Left ventricle myocardium superior (tissue), 1 donor: ENCODE measurements around the gene PLEKHJ1. TPM values are rescaled to one million over a fixed set of nuclear protein-coding genes. Genes with fewer than 3 reads are reported as not detected.

Source experiments
- ATAC-seq: fragments of 200-7000 bp; cut with Tn5 transposase; one replicate; pipeline ENCODE4 v1.9.1; 2020; ENCODE audit warnings: mild to moderate bottlenecking, moderate library complexity
- DNase-seq: peaks from one replicate; pipeline ENCODE4 v3.0.0-alpha.2; 2020
- intact Hi-C: fragments of 100-400 bp; cut with micrococcal nuclease; formaldehyde crosslinking; loops from one replicate; pipeline ENCODE4 v1.11.0; 2022
- total RNA-seq: library from RNA; stranded (reverse); fragmentation: NEBNext Ultra II Directional; extraction: Animal tissue kit (Norgen Biotek cat#: 25700); gene quantifications from one replicate; pipeline ENCODE4 v1.2.1, GENCODE V29; 2021
- donor health status: DM: no; HTN: yes; CAD: no; lungs with severe emphysema.

Gene PLEKHJ1
- total RNA-seq, 1 donor from 2014 or later: 60.7 TPM

DNA sequence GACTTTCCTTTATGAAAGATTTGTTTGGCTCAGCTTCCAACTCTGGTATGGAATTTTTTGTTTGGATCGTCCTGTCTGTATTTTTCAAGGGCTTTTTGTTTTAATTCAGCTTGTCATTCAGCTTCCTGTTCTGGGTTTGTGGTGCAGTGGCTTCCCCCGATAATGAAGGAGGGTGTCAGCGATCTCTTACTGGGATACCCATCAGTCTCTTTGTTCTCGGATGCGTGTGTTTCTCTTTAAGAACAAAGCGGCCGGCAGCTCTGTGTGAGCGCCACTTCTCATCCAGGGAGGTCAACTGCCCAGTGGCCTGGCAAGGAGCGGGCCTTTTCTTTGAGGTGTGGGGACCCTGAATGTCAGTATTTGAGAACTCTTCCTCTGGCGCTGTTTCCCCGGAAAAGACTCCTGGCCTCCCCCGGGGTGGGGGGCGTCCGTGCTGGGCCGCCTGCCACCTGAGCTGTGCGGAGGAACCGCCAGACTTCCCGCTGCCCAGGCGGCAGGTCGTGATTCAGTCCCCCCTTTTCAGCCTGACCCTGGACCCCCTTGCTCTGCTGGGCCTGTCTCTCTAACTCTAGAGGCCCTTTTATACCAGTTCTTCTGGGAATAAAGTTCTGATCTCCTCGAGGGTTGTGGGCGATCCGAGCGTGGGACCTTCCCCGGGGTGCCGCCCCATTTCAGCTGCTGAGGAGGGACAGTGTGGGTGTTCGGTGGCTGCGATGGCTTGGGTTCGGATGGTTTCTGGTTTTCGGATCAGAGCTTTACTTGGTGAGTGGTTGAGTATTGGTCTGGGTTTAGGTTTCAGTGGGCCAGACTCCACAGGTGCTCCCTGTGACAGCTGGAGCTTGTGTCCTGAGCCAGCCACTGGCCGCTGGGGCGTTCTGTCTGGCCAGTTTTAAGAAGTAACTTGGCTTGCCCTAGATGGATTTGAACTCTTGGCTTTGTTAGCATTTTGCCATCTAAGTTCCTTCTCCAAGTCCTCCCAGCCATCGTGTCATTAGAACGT is 3.9 kb upstream of the PLEKHJ1 start:
- intact Hi-C loops: no loop called here
- DNase-seq (no peak), ATAC-seq (no peak)

DNA sequence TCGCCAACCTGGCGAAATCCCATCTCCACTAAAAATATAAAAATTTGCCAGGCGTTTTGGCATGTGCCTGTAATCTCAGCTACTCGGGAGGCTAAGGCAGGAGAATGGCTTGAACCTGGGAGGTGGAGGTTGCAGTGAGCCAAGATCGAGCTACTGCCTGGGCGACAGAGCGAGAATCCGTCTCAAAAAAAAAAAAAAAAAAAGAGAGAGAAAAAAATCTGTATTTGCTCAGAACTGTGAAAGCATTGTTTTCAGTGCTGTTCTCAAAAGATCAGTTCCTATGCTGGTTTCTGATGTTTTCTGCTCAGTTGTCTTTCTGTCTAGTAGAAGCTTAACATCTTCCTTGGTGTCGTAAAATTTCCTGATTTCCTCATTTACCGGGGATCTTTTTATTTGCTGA is 3.0 kb upstream of the PLEKHJ1 start:
- DNase-seq (no peak), ATAC-seq (no peak)
- intact Hi-C loops: no loop called here

DNA sequence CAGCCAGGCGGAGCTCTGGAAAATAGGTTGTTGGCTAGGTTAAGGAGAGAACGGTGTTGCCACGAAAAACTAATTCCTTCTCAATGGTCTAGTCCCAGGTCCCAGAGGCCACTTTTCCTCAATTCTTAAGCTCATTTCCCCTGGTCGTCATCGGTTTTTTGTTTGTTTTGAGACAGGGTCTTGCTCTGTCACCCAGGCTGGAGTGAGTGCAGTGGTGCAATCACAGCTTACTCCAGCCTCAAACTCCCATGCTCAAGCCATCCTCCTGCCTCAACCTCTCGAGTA is 1.7 kb upstream of the PLEKHJ1 start:
- ATAC-seq (no peak), DNase-seq (no peak)
- intact Hi-C loops: no loop called here

DNA sequence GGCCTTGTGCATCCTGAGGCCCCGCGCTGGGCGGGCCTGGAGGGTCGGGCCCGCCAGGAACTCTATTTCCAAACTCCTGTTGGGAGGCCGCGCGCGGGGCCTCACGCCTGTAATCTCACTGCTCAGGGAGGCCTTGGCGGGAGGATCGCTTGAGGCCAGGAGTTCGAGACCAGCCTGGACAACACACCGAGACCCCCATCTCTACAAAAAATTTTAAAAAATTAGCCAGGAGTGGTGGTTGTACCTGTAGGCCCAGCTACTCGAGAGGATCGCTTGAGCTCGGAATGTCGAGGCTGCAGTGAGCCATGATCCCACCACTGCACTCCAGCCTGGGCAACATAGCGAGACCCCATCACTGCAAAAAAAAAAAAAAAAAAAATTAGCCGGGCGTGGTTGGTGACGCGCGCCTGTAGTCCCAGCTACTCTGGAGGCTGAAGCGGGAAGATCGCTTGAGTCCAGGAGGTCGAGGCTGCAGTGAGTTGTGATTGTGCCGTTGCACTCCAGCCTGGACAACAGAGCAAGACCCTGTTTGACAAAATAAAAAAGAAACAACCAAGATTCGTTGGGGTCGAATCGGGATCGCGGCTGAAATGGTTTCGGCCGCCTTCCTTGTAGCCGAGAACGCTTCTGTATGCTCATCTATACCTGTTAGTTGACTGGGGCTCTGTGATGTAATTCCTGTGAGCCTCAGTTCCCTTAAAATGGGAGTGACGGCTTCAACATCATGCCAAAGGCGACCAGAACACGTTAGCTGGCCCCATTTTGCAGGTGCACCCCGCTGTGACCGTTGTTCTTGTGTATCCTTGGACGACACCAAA is 1.1 kb upstream of the PLEKHJ1 start:
- ATAC-seq (no peak), DNase-seq (no peak)
- intact Hi-C loops: no loop called here

DNA sequence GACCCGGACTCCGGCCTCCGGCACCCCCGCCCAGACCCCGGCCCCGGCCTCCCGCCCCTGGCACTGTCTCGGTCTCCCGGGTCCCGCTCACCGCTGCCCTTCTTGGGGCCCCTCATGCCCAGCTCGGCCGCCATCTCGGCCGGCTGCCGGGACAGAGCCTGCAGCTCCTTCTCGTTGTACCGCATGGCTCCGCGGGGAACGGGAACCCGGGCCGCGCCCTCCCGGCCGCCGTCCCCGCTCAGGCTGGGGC is 140 bp downstream of the PLEKHJ1 start:
- intact Hi-C loops: no loop called here
- DNase-seq (no peak), ATAC-seq (no peak)

DNA sequence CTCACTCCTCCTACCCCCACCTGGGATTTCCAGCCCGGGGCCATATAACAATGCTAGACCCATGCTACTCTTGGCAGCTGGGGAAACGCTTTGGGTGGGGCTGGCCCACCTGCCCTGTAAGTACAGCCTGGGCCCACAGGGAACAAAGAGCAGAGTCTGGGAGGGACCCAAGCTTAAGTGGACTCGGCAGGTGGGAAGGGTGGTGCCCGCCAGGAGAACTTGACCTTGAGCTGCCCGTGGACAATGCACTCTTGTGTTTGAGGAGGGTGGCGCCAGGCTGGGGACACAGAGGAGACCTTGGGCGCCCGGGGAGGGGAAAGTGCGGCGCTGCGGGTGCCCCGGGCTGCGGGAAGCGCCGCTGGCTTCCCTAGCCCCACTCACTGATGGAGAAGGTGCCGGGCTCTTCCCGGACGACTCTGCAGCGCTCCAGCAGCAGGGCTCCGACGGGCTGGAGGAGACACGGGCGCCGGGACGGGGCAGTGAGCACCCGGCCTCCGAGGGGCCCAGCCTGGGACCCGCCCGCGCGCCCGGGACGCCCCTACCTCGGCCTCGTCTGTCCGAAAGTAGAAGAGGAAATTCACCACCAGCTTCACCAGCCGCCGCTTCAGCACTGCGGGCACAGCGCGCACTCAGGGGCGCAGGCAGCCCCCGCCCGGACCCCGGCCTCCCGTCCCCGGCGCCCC is 607 bp downstream of the PLEKHJ1 start:
- DNase-seq (peak; percentile 65), ATAC-seq (peak; percentile 19)
- intact Hi-C loops: no loop called here

DNA sequence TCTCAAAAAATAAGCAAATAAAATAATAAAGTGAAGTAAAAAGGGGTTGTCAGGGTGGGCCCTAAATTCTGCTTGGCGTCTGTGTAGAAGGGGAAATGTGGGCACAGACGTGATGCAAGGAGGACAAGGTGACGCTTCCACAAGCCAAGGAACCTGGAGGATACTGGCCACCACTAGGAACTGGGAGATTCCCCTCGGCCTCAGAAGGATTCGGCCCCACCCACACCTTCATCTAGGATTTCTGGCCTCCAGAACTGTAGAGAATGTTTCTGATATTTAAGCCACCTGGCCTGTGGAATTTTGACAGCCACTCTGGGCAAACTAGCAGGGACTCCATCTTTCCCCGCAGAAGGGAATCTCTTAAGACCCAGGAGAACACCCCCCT is 1.1 kb downstream of the PLEKHJ1 start:
- ATAC-seq (no peak), DNase-seq (no peak)
- intact Hi-C loops: no loop called here

DNA sequence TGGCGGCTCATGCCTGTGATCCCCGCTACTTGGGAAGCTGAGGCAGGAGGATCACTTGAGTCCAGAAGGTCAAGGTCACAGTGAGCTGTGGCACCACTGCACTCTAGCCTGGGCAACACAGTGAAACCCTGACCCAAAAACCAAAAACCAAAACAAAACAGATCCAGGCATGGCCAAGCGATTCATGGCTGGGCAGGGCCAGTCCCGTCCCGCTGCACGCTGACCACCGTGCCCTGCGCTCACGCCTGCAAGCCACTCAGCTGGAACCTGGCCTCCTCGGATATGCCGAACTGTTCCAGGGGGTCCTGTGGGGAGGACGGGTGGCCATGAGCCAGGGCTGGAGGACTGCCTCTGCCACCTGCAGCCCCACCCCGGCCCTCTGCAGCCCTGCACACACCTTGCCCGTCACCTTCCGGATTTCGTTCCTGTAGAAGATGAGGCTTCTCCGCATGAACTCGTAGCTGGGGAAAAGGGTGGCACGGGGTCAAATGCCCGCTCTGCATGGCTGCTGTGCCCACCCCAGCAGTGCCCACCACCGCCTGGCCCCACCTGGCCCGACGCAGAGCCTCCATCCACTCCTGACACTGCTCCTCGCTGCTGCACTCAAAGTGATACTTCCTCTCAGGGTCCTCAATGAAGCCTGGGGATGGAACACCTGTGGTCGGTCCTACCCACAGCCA is 2.4 kb downstream of the PLEKHJ1 start:
- intact Hi-C loops: no loop called here
- DNase-seq: no peak
- ATAC-seq: no peak

DNA sequence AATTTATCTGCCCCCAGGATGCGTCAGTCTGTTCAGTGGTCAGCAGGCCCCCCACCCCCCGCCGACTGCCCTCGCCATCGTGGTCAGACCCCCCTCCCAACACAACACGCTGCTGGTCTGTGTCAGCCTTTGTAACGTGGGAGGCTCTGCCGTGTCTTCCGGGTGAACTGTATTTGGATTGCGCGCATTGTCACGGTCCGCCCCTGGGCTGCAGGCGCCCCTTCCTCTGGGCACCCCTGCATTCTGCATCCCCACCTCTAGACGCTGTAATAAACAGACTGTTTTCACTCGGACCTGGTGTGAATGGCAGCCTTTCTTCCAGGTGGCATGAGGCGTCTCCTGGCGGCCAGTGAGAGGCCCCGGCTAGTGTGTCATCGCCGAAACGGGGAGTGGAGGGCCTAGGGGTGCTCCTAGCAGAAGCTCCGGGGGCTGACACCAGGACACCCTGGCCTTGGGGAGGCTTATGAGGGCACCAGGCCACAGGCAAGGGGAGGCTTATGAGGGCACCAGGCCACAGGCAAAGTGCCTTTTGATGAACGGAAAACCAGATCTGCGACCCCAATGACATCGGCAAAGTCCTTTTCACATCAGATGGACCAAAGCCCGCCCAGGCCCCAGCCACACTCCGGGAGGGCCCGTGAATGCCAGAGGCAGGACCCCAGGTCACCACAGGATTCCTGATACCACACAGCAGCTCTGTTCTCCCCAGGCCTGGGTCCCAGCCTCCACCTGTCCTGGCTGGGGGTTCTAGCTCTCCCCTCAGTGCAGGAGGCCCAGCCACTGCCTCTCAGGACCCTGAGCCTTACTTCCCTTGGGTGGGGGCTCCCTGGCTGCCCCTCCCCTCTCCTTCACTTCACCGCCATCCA is 3.6 kb downstream of the PLEKHJ1 start:
- ATAC-seq (no peak), DNase-seq (no peak)
- intact Hi-C loops: no loop called here

DNA sequence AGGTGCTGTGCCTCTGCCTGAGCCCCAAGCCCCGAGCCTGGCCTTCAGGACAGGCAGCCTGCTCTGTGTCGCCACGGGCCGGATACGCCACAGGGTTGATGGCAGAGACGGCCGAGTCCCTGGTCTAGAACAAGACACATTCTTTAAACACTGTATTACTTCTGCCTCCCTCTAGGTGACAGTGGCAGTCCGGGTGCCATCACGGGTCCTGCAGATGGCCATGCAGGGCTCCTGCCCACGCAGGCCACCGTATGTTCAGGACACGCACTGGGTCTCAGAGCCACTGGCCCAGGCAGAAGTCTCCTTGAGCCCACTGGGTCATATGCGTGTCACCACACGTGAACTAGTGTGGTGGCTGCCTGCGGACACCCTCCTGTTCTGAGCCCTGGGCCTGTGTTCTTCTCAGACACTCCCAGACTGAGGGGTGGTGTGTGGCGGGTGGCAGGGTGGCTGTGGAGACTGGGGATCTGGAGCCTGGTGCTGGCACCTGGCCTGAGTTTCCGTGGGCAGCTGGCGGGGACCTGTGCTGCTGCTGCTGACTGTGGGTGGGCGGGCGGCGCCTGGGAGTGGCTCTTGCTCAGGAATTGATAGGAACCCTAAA is 4.4 kb downstream of the PLEKHJ1 start:
- intact Hi-C loops: no loop called here
- no peak for DNase-seq
- ATAC-seq: no peak

DNA sequence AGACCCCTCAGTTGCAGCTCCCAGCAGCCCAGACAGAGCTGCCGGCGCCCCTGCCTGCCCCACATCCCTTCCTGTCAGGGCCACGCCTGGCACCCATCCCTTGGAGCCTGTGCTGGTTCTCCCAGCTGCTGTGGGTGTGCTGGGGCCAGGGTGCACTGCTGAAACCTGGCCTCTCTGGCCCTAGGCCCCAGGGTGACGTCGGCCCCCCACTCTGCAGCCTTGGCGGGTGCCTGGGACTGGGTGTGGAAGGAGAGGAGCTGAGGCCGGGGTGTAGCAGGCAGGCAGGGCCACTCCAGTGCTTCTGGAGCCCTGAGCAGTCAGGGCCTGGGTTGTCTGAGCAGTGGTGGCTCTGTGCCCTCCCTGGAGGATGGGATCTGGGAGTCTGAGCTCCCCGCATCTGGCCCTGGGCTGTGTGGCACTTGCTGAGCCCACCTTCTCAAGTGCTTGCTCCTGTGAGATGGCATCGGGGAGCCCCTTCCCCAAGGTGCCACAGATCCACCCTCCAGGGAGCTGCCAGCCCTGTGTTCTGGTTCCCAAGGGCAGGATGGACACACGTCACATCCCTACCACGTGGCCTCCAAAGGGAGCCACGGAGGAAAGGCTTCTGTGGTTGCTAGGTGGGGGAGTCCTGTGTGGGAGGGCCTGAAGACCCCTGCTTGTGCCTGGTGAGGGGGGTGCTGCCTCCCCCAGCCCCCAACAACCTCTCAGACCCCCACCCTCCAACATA is 5.2 kb downstream of the PLEKHJ1 start:
- intact Hi-C loops: no loop called here
- DNase-seq (no peak), ATAC-seq (no peak)

DNA sequence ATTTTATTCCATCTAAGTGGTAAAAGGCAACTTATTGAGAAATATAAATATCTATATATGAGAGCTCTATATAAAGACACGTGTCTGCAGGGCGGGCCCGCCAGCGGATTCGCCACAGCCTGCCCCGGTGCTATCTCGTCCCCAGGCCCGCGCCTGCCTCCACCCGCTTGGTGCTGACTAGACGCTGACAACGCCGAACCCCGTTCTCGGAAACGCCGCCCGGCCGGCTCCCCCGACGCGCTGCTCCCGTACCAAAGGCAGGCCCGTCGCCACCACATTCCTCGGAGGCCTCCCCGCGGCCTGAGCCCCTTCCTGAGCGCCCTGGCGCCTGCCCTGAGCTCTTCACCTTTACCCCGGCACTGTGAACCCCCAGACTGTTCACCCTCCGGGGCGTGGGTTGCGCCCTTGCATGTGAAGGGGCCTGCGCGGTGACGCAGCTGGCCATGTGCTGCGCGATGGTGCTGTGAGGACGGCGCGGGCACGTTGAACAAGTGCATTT is 6.0 kb downstream of the PLEKHJ1 start:
- intact Hi-C loops: no loop called here
- ATAC-seq (no peak), DNase-seq (no peak)

DNA sequence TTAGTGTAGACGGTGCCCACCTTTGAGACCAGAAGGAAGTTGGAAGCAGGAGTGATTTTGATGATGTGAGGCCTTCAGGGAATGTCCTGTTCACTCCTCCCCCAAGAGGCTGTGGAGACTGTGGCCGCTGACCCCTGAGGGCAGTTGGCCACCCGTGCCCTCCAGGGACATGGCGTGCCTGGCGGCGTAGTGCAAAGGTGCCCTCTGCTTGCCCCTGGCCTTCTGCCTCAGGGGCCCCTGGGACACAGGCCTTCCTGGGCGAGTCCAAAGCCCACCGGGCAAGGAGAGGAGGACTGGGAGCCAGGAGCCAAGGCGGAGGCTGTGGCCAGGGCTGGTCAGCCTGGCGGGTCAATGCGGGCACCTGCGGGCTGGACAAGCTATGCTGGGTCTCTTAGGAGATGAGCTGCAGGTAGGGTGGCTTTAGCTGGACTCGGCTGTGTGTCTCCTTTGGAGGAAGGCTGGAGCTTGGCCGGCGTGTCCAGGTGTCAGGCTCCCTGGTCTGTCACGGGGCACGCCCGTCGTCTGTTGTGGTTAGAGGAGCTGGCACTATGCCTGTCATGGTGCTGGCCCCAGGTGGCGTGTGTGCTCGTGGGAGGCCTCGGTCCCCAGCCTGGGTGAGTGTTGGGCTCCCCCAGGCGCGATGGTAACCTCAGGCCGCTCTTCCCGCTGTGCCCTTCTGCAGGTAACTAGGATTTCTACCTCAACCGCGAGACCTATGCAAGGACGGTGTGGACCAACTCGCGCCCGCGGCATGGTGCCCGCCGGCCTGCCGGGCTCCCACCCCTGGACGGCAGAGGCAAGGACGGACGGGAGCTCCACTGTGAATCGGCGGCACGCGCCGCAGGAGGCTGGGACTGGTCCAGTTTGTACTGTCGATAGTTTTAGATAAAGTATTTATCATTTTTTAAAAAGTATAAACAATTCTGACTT is 6.8 kb downstream of the PLEKHJ1 start:
- intact Hi-C loops: no loop called here
- DNase-seq (no peak), ATAC-seq (no peak)

DNA sequence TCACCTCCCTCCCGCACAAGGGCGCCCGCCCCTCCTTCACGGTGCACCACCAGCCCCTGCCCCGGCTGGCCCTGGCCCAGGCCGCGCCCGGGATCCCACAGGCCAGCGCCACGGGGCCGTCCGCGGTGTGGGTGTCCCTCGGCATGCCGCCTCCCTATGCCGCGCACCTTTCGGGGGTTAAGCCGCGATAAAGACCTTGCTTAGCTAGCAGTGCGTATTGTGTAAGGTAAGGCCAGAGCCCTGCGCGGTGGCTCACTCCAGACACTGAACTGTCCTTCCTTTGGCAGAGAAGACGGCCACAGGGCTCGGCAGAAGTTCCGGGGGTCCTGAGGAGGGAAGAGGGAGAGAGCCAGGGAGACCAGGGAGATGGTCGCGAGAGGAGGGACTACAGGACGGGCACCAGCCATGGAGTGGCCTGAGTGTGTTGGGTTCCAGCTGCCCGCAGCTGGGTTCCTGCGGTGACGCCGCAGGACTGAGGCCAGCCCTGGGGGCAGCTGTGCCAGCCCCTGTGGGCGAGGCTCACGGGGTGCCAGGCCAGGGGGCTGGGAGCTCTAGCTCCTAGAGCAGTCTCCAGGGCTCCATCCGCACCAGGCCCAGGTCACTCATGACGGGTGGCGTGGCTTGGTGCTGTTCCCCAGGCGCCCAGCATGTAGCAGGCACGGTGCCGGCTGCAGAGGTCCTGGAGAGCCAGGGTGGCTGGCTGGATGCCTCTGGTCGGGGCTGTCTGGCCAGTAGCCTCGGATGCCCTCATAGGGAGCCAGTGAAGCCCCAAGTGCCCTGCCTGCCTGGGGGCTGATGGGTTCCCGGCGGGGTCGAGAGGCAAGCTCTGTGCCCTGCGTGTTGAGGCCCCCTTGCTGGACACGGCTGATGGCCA is 7.7 kb downstream of the PLEKHJ1 start:
- intact Hi-C loops: no loop called here
- no peak for DNase-seq
- ATAC-seq: no peak

DNA sequence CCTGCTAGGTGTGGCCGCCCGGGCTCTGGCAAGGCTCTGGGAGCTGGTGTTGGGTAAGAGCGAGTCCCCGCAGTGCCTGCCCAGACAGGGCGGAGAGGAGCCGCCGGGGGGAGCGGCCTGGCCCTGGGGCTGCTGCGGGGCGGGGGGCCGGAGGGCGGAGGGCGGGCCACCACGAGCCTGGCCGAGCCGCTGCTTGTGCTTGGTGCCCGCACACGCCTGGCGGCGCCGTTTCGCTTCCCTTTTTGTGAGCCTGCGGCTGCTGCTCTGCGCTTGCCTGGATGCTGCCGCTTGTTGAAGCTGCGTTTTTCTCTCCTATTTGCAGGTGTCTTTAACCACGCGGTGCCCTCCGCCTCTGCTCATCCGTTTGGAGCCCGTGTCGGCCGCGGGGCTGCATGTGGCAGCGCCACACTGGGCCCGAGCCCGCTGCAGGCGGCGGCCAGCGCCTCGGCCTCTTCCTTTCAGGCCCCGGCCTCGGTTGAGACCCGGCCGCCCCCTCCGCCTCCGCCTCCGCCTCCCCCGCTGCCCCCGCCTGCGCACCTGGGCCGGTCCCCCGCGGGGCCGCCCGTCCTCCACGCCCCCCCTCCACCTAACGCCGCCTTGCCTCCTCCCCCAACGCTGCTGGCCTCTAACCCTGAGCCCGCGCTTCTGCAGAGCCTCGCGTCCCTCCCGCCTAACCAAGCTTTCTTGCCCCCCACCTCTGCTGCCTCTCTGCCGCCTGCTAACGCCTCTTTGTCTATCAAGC is 8.5 kb downstream of the PLEKHJ1 start:
- DNase-seq (no peak), ATAC-seq (no peak)
- intact Hi-C loops: no loop called here
